ENCODE results near the gene NDUFV1. TPM values are rescaled to one million over a fixed set of nuclear protein-coding genes. Genes with fewer than 3 reads are reported as not detected.
"Not testable (repeated sequence)": the region's sequence is repeated elsewhere in the genome, so short reads cannot be mapped to it uniquely, and the experiment has no call there.

NDUFV1 gene
- total RNA-seq, 1 donor from 2014 or later, result 182 TPM

- no peak for DNase-seq (ENCODE audit: low spot score in 2 of 2)
- no peak for FAIRE-seq
Observed at GRCh38 chr11:67608486-67608885, 1.8 kb downstream of the NDUFV1 start.

GRCh38 chr11:67609316-67609715 lies 2.6 kb downstream of the NDUFV1 start:
- FAIRE-seq (no peak), DNase-seq (ENCODE audit: low spot score in 2 of 2) (no peak)

DNA sequence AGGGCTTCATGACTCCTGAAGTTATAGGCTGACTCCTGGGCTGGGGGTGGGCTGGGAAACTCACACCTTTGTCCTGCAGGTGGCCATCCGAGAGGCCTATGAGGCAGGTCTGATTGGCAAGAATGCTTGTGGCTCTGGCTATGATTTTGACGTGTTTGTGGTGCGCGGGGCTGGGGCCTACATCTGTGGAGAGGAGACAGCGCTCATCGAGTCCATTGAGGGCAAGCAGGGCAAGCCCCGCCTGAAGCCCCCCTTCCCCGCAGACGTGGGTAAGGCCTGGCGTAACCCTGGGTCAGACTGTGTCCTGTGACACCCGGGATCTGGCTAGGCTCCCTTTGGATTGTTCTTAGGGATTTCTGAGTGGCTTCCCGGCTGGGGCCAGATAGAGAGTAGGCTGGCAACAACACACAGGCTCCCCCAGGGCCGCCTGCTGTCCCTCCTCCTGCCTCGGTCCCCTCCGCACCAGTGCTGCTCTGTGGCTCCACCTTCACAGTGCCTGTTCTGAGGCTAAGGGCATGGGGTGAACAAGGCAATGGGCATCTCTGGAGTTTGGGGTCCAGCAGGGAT lies 3.6 kb downstream of the NDUFV1 start:
- no peak for DNase-seq (ENCODE audit: low spot score in 2 of 2)
- FAIRE-seq, result no peak

DNA sequence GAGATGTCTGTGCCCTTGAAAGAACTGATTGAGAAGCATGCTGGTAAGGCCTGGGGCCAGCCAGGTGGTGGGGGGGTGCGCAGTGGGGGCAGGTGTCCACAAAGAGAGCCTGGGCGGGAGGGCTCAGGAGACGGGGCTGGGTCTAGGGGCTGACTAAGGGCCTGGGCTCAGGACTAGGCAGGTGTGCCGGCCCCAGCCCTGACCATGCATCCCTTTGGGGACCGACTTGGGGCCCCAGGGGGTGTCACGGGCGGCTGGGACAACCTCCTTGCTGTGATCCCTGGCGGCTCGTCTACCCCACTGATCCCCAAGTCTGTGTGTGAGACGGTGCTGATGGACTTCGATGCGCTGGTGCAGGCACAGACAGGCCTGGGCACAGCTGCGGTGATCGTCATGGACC lies 4.4 kb downstream of the NDUFV1 start:
- FAIRE-seq (no peak), DNase-seq (ENCODE audit: low spot score in 2 of 2) (no peak)

- no peak for DNase-seq (ENCODE audit: low spot score in 2 of 2)
- FAIRE-seq, result no peak
Observed at GRCh38 chr11:67611704-67612587, 5.2 kb downstream of the NDUFV1 start.

- FAIRE-seq, result no peak
Observed at GRCh38 chr11:67612751-67613150, 6.0 kb downstream of the NDUFV1 start.

GRCh38 chr11:67613313-67613959 lies 6.7 kb downstream of the NDUFV1 start:
- DNase-seq (ENCODE audit: low spot score in 2 of 2) (no peak), FAIRE-seq (no peak)

More at GRCh38 chr11:67612751-67613150, 6.0 kb downstream of the NDUFV1 start:
- no peak for DNase-seq (ENCODE audit: low spot score in 2 of 2)

GRCh38 chr11:67613960-67614715 lies 7.4 kb downstream of the NDUFV1 start:
- DNase-seq (ENCODE audit: low spot score in 2 of 2) (peak in 1 of 2 donors; percentile 58), FAIRE-seq (no peak)

DNA sequence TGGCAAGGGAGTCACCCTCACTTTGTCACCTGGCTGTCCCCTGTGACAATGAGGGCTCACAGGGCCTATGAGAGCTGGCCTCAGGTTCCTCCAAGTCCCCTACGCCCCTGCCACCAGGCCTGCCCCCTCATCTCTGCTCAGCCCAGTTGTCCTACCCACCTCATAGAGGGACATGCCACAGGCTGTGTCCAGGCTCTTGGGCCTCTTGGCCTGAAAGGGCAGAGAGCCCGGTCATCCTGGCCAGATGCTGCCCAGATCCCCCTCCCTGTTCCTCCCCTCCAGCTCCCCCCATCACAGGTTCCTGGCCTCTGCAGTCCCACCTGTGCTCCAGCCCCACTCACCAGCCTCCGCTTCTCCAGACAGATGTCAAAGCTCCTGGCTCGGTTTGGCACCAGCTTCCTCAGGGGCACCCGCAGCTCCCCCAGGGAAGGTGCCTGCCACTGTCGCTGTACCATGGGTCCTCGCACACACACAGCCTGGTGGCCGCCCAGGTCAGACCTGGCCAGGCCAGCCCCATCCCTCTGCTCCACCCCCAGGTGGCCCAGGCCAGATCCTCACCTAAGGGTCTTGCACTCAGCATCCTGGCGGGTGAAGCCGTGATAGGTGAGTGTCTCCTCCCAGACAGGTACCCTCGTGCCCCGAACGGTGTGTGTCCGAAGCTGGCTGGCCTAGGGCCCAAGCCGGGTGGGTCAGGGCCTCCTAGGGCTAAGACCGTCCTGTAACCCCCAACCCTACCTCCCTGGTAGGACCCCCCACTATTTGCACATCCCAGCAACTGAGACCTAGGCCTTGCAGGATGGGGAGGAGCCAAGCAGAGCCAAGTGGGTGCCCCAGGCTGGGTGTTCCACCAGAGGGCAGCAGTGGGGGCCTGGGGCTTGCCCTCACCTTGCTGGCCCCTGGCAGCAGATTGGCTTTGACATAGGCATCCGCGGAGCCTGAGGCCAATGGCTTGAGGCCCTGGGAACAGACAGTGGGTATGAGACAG lies 8.3 kb downstream of the NDUFV1 start:
- FAIRE-seq (no peak), DNase-seq (ENCODE audit: low spot score in 2 of 2) (no peak)

- no peak for FAIRE-seq
Observed at GRCh38 chr11:67615728-67616430, 9.1 kb downstream of the NDUFV1 start.

DNA sequence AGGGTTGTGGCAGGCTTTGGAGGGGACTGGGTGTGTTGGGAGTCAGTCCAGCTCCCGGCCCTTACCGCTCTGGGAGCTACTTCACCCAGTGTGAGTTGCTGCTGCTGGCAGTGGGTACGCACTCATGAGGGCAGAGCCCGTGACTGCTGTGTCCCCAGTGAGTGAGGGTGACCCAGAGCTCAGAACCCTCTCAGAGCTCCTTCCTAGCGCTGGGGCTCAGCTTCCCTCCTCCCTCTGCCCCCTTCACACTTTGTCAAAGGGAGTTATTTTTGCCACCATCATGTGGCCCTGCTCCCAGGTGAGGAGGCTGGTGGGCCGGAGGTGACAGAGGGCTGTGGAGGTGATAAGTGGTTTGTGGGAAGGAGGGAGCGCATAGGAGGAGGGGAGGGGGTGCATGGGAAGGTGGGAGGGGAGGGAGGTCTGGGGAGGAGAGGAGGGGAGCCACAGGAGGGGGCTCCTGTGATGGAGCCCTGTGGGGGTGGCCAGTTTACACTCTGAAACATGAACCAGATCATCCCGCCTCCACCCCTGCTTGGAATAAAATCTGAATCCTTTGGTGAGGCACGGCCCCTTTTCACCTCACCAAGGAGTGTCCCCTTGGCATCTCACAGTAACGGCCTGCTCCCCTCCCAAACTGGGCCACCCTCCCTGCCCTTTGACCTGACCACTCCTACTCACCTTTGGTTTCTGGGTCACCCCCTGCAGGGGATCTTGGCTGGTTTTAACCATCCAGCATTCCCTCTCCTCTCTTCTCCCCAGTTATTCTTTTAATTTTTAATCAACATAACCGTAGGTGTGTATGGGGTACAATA lies 9.9 kb downstream of the NDUFV1 start:
- DNase-seq (ENCODE audit: low spot score in 2 of 2) (peak in 1 of 2 donors; percentile 15), FAIRE-seq (no peak)

More at GRCh38 chr11:67615728-67616430, 9.1 kb downstream of the NDUFV1 start:
- no peak for DNase-seq (ENCODE audit: low spot score in 2 of 2)

DNA sequence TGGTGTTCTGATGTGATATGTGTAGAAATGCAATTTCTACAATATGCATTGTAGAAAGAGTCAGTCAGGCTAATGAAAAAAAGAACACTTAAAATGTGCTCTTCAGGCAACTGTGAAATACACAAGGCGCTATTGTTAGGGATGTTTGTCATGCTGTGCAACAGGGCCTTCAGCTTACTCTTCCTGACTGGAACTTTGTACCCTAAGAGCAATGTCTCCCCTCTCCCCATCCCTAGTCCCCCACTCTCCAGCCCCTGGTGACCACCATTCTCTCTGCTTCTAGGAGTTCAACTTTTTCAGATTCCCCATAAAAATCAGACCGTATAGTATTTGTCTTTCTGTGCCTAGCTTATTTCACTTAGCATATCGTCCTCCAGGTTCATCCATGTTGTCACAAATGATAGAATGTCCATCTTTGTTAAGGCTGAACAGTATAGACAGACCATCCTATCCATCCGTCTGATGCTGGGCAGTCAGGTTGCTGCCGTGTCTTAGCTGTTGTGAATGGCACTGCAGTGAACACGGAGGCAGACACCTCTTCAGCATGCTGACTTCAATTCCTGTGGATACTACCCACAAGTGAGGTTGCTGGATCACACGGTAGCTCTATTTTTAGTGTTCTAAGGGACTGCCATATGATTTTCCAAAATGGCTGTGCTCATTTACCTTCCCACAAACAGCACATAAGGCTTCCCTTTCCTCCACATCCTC lies 10.7 kb downstream of the NDUFV1 start:
- DNase-seq (ENCODE audit: low spot score in 2 of 2), result peak in 1 of 2 donors; percentile 18
- no peak for FAIRE-seq

DNA sequence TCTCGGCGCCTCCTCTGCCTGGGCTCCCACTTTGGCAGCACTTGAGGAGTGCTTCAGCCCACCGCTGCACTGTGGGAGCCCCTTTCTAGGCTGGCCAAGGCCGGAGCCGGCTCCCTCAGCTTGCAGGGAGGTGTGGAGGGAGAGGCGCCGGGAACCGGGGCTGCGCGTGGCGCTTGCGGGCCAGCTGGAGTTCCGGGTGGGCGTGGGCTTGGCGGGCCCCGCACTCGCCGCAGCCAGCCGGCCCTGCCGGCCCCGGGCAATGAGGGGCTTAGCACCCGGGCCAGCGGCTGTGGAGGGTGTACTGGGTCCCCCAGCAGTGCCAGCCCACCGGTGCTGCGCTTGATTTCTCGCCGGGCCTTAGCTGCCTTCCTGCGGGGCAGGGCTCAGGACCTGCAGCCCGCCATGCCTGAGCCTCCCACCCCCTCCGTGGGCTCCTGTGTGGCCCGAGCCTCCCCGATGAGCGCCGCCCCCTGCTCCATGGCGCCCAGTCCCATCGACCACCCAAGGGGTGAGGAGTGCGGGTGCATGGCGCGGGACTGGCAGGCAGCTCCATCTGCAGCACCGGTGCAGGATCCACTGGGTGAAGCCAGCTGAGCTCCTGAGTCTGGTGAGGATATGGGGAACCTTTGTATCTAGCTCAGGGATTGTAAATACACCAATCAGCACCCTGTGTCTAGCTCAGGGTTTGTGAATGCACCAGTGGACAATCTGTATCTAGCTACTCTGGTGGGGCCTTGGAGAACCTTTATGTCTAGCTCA lies 12.3 kb downstream of the NDUFV1 start:
- FAIRE-seq; DNase-seq (ENCODE audit: low spot score in 2 of 2): not testable (repeated sequence)

- not testable (repeated sequence) for FAIRE-seq; DNase-seq (ENCODE audit: low spot score in 2 of 2)
Observed at GRCh38 chr11:67619683-67620618, 13.2 kb downstream of the NDUFV1 start.

GRCh38 chr11:67620621-67621020 lies 13.9 kb downstream of the NDUFV1 start:
- not testable (repeated sequence) for FAIRE-seq; DNase-seq (ENCODE audit: low spot score in 2 of 2)

Data from frontal cortex (tissue), 4 donors.